GM12873 (cell line): Measurements from ENCODE around the gene KLHL2.

Experiments used
- TF ChIP-seq, protein P1 (sequence below): IDR thresholded peaks from 2 replicates; pipeline ENCODE4 v1.5.1; 2012; ENCODE audit warnings: low read depth, mild to moderate bottlenecking, moderate library complexity, low read length, control low read depth; ENCODE audit not compliant: insufficient read depth; ENCODE audit errors: missing control alignments

The KLHL2 gene

DNA sequence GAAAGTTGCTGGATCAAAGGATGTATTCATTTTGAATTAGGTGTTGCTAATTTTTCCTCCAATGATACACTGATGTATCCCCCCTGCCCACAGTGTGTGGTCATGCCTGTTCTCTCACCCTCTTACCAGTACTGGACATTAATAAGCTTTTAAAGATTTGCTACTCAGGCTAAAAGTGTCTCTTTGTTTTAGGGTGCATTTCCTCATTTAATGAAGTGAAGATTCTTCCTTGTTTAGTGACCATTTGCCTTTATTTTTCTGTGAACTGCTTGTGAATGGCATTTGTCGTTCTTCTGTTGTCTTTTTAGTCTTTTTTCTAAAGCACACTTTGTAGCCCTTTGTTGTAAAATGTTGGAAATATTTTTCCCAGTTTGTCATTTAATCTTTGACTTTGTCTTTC lies 125.1 kb downstream of the KLHL2 start:
- TF ChIP-seq, protein P1, sequence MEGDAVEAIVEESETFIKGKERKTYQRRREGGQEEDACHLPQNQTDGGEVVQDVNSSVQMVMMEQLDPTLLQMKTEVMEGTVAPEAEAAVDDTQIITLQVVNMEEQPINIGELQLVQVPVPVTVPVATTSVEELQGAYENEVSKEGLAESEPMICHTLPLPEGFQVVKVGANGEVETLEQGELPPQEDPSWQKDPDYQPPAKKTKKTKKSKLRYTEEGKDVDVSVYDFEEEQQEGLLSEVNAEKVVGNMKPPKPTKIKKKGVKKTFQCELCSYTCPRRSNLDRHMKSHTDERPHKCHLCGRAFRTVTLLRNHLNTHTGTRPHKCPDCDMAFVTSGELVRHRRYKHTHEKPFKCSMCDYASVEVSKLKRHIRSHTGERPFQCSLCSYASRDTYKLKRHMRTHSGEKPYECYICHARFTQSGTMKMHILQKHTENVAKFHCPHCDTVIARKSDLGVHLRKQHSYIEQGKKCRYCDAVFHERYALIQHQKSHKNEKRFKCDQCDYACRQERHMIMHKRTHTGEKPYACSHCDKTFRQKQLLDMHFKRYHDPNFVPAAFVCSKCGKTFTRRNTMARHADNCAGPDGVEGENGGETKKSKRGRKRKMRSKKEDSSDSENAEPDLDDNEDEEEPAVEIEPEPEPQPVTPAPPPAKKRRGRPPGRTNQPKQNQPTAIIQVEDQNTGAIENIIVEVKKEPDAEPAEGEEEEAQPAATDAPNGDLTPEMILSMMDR, result no peak

DNA sequence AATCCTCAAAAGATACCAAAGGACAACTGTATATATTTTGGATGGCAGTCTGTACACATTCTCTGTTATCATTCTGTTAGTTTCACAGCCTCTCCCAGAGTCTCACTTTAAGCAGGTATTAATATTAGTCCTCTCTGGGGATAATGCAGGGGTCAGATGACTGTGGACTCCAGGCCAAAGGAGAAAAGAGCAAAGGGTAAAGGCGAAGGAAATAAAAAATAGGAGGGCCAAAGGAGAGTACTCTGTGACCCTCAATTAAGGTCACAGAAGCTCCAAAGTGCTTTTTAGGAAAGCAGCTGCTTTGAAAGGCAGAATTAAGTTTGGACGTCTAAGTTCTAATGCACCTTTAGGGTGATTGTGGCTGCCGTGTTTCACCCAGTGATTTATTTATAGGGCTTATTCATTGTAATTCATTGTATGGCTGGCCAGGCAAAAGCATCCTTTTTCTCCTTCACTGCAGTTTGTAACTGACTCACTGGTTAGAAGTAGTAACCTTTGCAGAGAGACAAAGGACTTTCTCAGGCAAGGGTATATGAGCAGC lies 127.9 kb downstream of the KLHL2 start:
- TF ChIP-seq, protein P1, result no peak

DNA sequence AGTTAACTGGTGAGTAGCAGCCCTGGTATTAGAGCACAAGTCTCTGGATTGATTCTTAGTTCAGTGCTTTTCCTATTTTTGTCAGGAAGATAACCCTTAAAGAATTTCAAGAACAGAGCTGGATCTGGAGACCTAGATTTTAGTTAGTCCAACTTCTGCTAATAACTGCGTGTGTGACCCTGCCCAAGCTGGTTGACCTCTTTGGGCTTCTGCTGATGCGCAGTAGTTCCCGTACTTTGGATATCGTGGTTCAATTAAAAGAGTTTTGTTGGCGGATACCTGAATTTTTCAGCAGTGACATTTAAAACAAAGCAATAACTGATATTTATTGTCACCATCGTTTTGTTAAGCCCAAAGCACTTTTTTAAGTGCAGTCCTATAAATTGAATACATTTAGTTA lies 129.4 kb downstream of the KLHL2 start:
- TF ChIP-seq, protein P1, result no peak

DNA sequence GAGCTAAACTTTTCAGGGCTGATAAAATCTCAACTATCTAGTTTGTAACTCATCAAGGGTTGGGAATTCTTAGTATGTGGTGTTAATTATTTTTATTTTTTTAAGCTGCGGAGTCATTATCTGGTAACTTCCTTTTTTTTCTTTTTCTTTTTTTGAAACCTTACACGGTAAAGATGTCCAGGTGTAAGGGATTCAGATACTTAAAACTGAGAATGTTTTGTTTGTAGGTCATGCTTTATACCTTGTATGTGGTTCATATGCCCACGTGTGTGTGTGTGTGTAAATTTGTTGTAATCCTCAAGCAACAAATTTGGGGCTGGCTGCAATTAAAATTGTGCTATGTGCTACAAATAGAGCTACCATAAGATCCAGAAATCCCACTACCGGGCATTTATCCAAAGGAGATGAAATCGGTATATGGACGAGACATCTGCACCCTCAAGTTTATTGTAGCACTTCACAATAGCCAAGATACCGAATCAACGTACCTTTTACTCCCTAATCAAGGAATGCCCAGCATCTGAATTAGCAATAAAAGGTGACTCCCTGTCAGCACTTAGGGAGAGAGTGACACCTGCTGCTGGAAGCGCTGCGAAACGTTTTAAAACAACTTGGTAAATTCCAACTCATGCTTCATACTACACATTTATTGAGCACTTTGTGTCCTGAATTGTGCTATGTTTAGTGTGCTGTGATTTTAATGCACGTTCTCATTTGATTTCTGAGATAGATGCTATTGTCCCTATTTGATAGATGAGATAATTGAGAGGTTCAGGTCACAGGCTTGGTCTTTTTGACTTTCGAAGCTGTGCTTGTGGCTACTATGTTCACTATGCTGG lies 136.2 kb downstream of the KLHL2 start:
- TF ChIP-seq, protein P1, result peak; percentile 27

DNA sequence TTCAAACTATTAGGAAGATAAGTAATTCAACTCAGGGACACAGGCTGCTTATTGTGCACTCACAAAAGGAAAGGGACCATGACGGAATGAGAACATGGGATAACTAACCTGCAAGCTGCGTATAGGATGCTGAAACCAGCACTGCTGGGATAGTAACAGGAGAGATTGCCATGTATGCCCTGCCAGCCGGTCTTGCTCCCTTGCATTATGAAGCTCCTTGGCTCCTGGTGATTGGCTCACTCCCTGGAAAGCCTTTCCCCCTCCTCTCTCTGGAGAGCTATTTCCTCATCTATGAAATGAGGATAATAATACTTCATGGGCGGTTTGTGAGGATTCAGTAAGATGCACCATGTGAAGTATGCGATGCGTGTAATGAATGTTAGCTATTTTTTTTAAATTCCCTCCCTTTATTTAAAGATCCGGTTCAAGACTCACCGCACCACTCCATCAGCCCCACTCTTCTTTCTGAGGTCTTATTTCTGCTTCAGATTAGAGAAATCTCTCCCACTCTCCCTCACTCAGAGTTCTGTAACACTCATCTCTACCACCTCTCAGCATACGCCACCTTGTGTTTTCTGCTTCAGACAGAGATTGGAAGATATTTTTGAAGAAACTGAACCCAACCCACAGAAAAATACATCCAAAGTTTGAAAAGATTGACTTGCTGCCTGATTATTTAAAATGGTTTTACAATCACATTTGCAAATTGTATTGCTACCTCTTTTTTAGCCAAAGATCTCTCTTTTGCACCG lies 138.5 kb downstream of the KLHL2 start:
- TF ChIP-seq, protein P1, result no peak

DNA sequence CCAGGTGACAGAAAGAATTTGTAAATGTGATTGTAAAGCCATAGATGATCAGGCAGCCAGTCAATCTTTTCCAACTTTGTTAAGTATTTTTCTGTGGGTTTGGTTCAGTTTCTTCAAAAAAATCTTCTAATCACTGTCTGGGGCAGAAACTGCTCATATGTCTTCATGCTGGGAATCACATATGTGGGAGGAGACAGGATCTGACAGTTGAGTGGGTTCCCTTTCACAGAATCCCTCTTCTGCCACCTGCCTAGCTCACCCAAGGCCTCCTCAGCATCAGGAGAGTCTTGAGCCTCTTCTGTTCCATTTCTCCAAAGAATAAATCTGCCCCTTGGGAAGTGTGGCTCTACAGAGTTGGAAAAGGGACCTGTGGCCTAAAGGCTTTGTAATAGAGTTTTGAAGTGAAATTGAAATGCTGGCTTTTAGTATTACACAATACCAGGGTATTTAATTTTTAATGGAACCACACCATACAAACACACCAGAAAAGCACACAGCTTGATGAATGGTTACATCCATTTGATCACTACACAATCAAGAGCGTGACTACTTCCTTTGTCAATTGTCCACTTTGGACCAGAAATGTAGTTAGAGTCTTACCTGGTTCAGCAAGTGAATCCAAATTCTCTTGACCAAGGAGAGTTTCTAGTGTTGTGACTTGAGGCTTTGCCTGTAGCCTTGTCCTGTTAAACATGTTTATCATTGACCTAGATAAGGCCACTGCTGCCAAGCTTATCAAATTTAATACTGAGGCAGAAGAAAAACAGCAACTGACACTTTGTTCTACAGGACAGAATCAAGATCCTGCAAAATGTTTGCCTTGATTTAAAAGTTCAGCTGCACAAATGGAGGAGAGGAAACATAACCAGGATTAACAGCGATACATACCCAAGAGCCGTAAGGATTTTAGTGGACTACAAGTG lies 140.5 kb downstream of the KLHL2 start:
- TF ChIP-seq, protein P1, result no peak
